IMR-90 (cell line): ENCODE measurements around the gene TREM1. TPM values are rescaled to one million over a fixed set of nuclear protein-coding genes. Genes with fewer than 3 reads are reported as not detected.
A peak's percentile ranks its signal among the peaks of the same experiment; 100 is the strongest.

Experiments used
- ATAC-seq: fragments of 200-7000 bp; cut with Tn5 transposase; 2 replicates; pipeline ENCODE4 v1.9.1; 2020; ENCODE audit warnings: low read depth, mild to moderate bottlenecking, moderate library complexity
- BruUV-seq: library from RNA; stranded (reverse); fragments of 400-500 nt; replicated peaks from 2 replicates; lab custom pipeline; 2021; lab: Mats Ljungman, UMichigan
- CTCF ChIA-PET: fragments of 300-600 bp; formaldehyde crosslinking; extraction: SDS; loops from one replicate; lab custom pipeline; 2021; ENCODE audit warnings: antibody characterized with exemption; lab: Yijun Ruan, JAX
- POLR2A ChIA-PET: fragments of 300-600 bp; sonication (Branson Sonifier 250); formaldehyde crosslinking; loops from one replicate; lab custom pipeline; 2022; ENCODE audit warnings: antibody characterized with exemption; ENCODE audit not compliant: unreplicated experiment; lab: Charles Lee
- DNase-seq: peaks from one replicate; pipeline ENCODE4 v3.0.0; 2013
- H2AFZ ChIP-seq: replicated peaks from 2 replicates; pipeline ENCODE3; 2013; ENCODE audit warnings: low read length, mild to moderate bottlenecking; ENCODE audit not compliant: poor library complexity
- H2AK5ac ChIP-seq: 2 replicates; pipeline ENCODE4 v1.6.1; 2013; ENCODE audit warnings: low read depth, low read length, inconsistent platforms
- H2AK9ac ChIP-seq: replicated peaks from 2 replicates; pipeline ENCODE3; 2013; ENCODE audit warnings: mild to moderate bottlenecking, low read depth, low read length, moderate library complexity; ENCODE audit not compliant: poor library complexity
- H2BK120ac ChIP-seq: 2 replicates; pipeline ENCODE4 v1.6.1; 2013; ENCODE audit warnings: low read depth, low read length, inconsistent platforms
- H2BK15ac ChIP-seq: 3 replicates; pipeline ENCODE4 v1.6.1; 2013; ENCODE audit warnings: low read depth, low read length, inconsistent platforms
- H2BK20ac ChIP-seq: 2 replicates; pipeline ENCODE4 v1.6.1; 2013; ENCODE audit warnings: low read depth, mild to moderate bottlenecking, inconsistent platforms, low read length, moderate library complexity
- H2BK5ac ChIP-seq: 2 replicates; pipeline ENCODE4 v1.6.1; 2013; ENCODE audit warnings: mild to moderate bottlenecking, low read depth, low read length, inconsistent platforms; ENCODE audit not compliant: poor library complexity, severe bottlenecking
- H3K14ac ChIP-seq: replicated peaks from 2 replicates; pipeline ENCODE4 v1.6.1; 2013; ENCODE audit warnings: low read depth, low read length, inconsistent platforms
- H3K18ac ChIP-seq: 2 replicates; pipeline ENCODE4 v1.6.1; 2013; ENCODE audit warnings: low read depth, low read length, control low read depth
- H3K23ac ChIP-seq: 2 replicates; pipeline ENCODE4 v1.6.1; 2013; ENCODE audit warnings: low read depth, low read length, inconsistent platforms
- H3K27ac ChIP-seq: 2 replicates; pipeline ENCODE4 v1.5.1; 2013; ENCODE audit warnings: mild to moderate bottlenecking, control low read depth, low read length; ENCODE audit not compliant: insufficient read depth
- H3K27me3 ChIP-seq: 2 replicates; pipeline ENCODE4 v1.6.1; 2013; ENCODE audit warnings: low read length; ENCODE audit not compliant: control insufficient read depth, insufficient read depth
- H3K36me3 ChIP-seq: 2 replicates; pipeline ENCODE4 v1.6.1; 2013; ENCODE audit warnings: low read length, mixed read lengths; ENCODE audit not compliant: control insufficient read depth, insufficient read depth
- H3K4ac ChIP-seq: 2 replicates; pipeline ENCODE4 v1.6.1; 2013; ENCODE audit warnings: low read depth, low read length, inconsistent platforms
- H3K4me1 ChIP-seq: 2 replicates; pipeline ENCODE4 v1.6.1; 2013; ENCODE audit warnings: low read length, mixed read lengths; ENCODE audit not compliant: control insufficient read depth, insufficient read depth
- H3K4me2 ChIP-seq: 2 replicates; pipeline ENCODE4 v1.6.1; 2013; ENCODE audit warnings: low read depth, mild to moderate bottlenecking, control low read depth, low read length, moderate library complexity
- H3K4me3 ChIP-seq: 2 replicates; pipeline ENCODE4 v1.5.1; 2013; ENCODE audit warnings: low read depth, mild to moderate bottlenecking, control low read depth, low read length, moderate library complexity; ENCODE audit not compliant: insufficient read depth
- H3K56ac ChIP-seq: 2 replicates; pipeline ENCODE4 v1.6.1; 2013; ENCODE audit warnings: low read length, inconsistent platforms; ENCODE audit not compliant: insufficient read depth; ENCODE audit errors: extremely low read depth
- H3K79me1 ChIP-seq, 2 experiments: 2 replicates each; pipeline ENCODE4 v1.6.1; 2013; ENCODE audit warnings: low read length in 2 of 2, inconsistent platforms in 1 of 2, low read depth in 1 of 2
- H3K9ac ChIP-seq: 2 replicates; pipeline ENCODE4 v1.6.1; 2013; ENCODE audit warnings: low read depth, low read length, control low read depth
- H3K9me1 ChIP-seq: 2 replicates; pipeline ENCODE4 v1.6.1; 2013; ENCODE audit warnings: low read length, inconsistent platforms; ENCODE audit not compliant: insufficient read depth
- H3K9me3 ChIP-seq: 2 replicates; pipeline ENCODE4 v1.6.1; 2013; ENCODE audit warnings: low read length; ENCODE audit not compliant: control insufficient read depth, insufficient read depth
- H4K20me1 ChIP-seq: 2 replicates; pipeline ENCODE4 v1.6.1; 2013; ENCODE audit warnings: low read length, inconsistent platforms; ENCODE audit not compliant: insufficient read depth
- H4K5ac ChIP-seq: 2 replicates; pipeline ENCODE4 v1.6.1; 2013; ENCODE audit warnings: mild to moderate bottlenecking, low read depth, low read length, control low read depth
- H4K8ac ChIP-seq, 2 experiments: 2 replicates each; pipeline ENCODE4 v1.6.1; 2013; ENCODE audit warnings: low read depth in 2 of 2, low read length in 2 of 2, control low read depth in 1 of 2, inconsistent platforms in 1 of 2
- H4K91ac ChIP-seq: 2 replicates; pipeline ENCODE4 v1.6.1; 2013; ENCODE audit warnings: low read depth, low read length, inconsistent platforms; ENCODE audit not compliant: insufficient read depth
- BHLHE40 ChIP-seq: fragments of 150-350 bp; IDR thresholded peaks from 2 replicates; pipeline ENCODE4 v1.6.1; 2016; ENCODE audit warnings: mild to moderate bottlenecking, low read depth, low read length
- CEBPB ChIP-seq: IDR thresholded peaks from 2 replicates; pipeline ENCODE4 v1.6.1; 2012; ENCODE audit warnings: low read depth, low read length, improper control_type of control experiment
- CHD1 ChIP-seq: IDR thresholded peaks from 2 replicates; pipeline ENCODE4 v1.6.1; 2012; ENCODE audit warnings: low read depth, low read length, improper control_type of control experiment
- CTCF ChIP-seq: conservative IDR thresholded peaks from 2 replicates; pipeline ENCODE4 v1.5.1; 2012; ENCODE audit warnings: mild to moderate bottlenecking, low read depth, low read length, improper control_type of control experiment
- ELK1 ChIP-seq: fragments of 150-350 bp; IDR thresholded peaks from 2 replicates; pipeline ENCODE4 v1.6.1; 2016; ENCODE audit warnings: low read depth, mild to moderate bottlenecking, low read length, moderate library complexity, borderline replicate concordance
- FOS ChIP-seq: fragments of 150-350 bp; IDR thresholded peaks from 2 replicates; pipeline ENCODE4 v1.6.1; 2016; ENCODE audit warnings: low read depth, low read length
- MAFK ChIP-seq: IDR thresholded peaks from 2 replicates; pipeline ENCODE4 v1.6.1; 2012; ENCODE audit warnings: low read depth, low read length, improper control_type of control experiment
- MAZ ChIP-seq: IDR thresholded peaks from 2 replicates; pipeline ENCODE4 v1.6.1; 2012; ENCODE audit warnings: low read depth, mild to moderate bottlenecking, low read length, improper control_type of control experiment, moderate library complexity, borderline replicate concordance
- MXI1 ChIP-seq: IDR thresholded peaks from 2 replicates; pipeline ENCODE4 v1.6.1; 2012; ENCODE audit warnings: low read depth, mild to moderate bottlenecking, low read length, moderate library complexity, borderline replicate concordance
- NFE2L2 ChIP-seq: fragments of 150-350 bp; IDR thresholded peaks from 2 replicates; pipeline ENCODE4 v1.6.1; 2016; ENCODE audit warnings: low read depth, mild to moderate bottlenecking, low read length
- POLR2A ChIP-seq: IDR thresholded peaks from 2 replicates; pipeline ENCODE4 v1.6.1; 2012; ENCODE audit warnings: mild to moderate bottlenecking, low read depth, low read length
- RAD21 ChIP-seq: IDR thresholded peaks from 2 replicates; pipeline ENCODE4 v1.6.1; 2012; ENCODE audit warnings: low read length, improper control_type of control experiment
- RCOR1 ChIP-seq: IDR thresholded peaks from 2 replicates; pipeline ENCODE4 v1.6.1; 2012; ENCODE audit warnings: mild to moderate bottlenecking, low read length, improper control_type of control experiment; ENCODE audit not compliant: insufficient replicate concordance
- RFX5 ChIP-seq: IDR thresholded peaks from 2 replicates; pipeline ENCODE4 v1.8.0; 2012; ENCODE audit warnings: low read depth, mild to moderate bottlenecking, low read length, moderate library complexity
- SMC3 ChIP-seq: fragments of 150-350 bp; IDR thresholded peaks from 2 replicates; pipeline ENCODE4 v1.6.1; 2016; ENCODE audit warnings: low read depth, mild to moderate bottlenecking, antibody characterized with exemption, low read length, moderate library complexity
- USF2 ChIP-seq: fragments of 150-350 bp; IDR thresholded peaks from 2 replicates; pipeline ENCODE4 v1.6.1; 2017; ENCODE audit warnings: mild to moderate bottlenecking, antibody characterized with exemption, low read length, low read depth
- WGBS, 2 experiments: methylation state at CpG; one replicate each; pipeline versions ENCODE4 v1.1.5 to v1.1.7; 2013; ENCODE audit warnings: missing lambda C conversion rate in 2 of 2; ENCODE audit not compliant: insufficient read length in 1 of 2; ENCODE audit errors: extremely low coverage in 2 of 2; 5-methylcytosine and 5-hydroxymethylcytosine counted together
- dilution Hi-C: fragments of 300-500 bp; cut with HindIII; formaldehyde crosslinking; loops from one replicate; pipeline ENCODE4 v1.14.3; 2018; ENCODE audit warnings: low sequenced_read_pairs; ENCODE audit not compliant: unreplicated experiment
- in situ Hi-C: fragments of 300-500 bp; cut with MboI; formaldehyde crosslinking; loops from 3 replicates; pipeline ENCODE4 v1.14.3; 2019; ENCODE audit warnings: low sequenced_read_pairs, inconsistent platforms, mixed read lengths
- intact Hi-C: fragments of 100-400 bp; cut with micrococcal nuclease; formaldehyde crosslinking; loops from 2 replicates; pipeline ENCODE4 v1.10.0; 2022
- polyA plus RNA-seq, 3 experiments: library from polyadenylated mRNA; depleted of rRNA; stranded (reverse); fragments of >200 nt; gene quantifications; 2 replicates each; pipeline ENCODE4 v1.2.3, GENCODE V29; 2012; ENCODE audit warnings: low replicate concordance in 1 of 3
- total RNA-seq: library from RNA; depleted of rRNA; stranded (reverse); fragments of >200 nt; gene quantifications from 2 replicates; pipeline ENCODE4 v1.2.3, GENCODE V29; 2012

TREM1 gene
- total and polyA plus RNA-seq, 2 of the 4 experiments (the other 2 are of a cell fraction): not detected

GRCh38 chr6:41321183-41321582 is 34.7 kb upstream of the TREM1 start:
- ATAC-seq (no peak), DNase-seq (no peak)
- Histone ChIP-seq H3K4me3 (no peak overlapping the region), H4K8ac (no peak overlapping the region), H2BK20ac (peak overlapping the region; percentile 44), H4K20me1 (no peaks in the 10 kb centered on the region), H2BK120ac (peak overlapping the region; percentile 80), H2BK15ac (0 out of 3 replicates have a peak overlapping the region, but pooled peaks have one; percentile 14), H2AK9ac (no peak overlapping the region), H3K14ac (no peak overlapping the region), H4K5ac (0 out of 2 replicates have a peak overlapping the region, but pooled peaks have one; percentile 21), H4K91ac (peak overlapping the region; percentile 63), H3K9ac (no peak overlapping the region), H3K9me3 (no peaks in the 10 kb centered on the region), H3K36me3 (no peaks in the 10 kb centered on the region), H3K27ac (no peak overlapping the region), H2AFZ (no peak overlapping the region), H3K23ac (no peak overlapping the region; the same call in 1 of the 2 replicates), H2BK5ac (no peak overlapping the region), H3K4me2 (no peak overlapping the region), H3K4me1 (no peaks in the 10 kb centered on the region), H3K4ac (peak overlapping the region; percentile 41), H2AK5ac (peak overlapping the region; percentile 29), H3K9me1 (no peaks in the 10 kb centered on the region), H3K18ac (peak overlapping the region; percentile 6; the same call in 1 of the 2 replicates), H3K27me3 (peaks cover 23% of the 10 kb centered on the region), H3K56ac (no peak overlapping the region), H3K79me1 (no peaks in the 10 kb centered on the region)
- no TSS peak for BruUV-seq
- in situ Hi-C loops: no loop called here
- TF ChIP-seq MXI1 (no peak), CTCF (no peak), USF2 (no peak), RCOR1 (no peak), RAD21 (no peak), MAZ (no peak), SMC3 (no peak), MAFK (no peak), NFE2L2 (no peak), FOS (no peak), POLR2A (no peak), ELK1 (no peak), BHLHE40 (no peak), CEBPB (no peak), RFX5 (no peak), CHD1 (no peak)
- intact Hi-C loops: no loop called here
- CTCF ChIA-PET: interaction anchor here (1.2 to 2.3 kb wide), 2 partner anchors 11 to 15 kb away, joined by 3 to 7 read pairs; no protein-coding TSS in a partner anchor
- 82% methylated on average over 3 of the region's 4 CpGs; no CpG with 5 or more reads in 1 of the 2 experiments for WGBS, 2 experiments
- dilution Hi-C loops: no loop called here
- POLR2A ChIA-PET: no interaction called here
